Osteocyte (in vitro differentiated cells): ENCODE measurements around the gene POMGNT1. TPM values are rescaled to one million over a fixed set of nuclear protein-coding genes. Genes with fewer than 3 reads are reported as not detected.

ENCODE experiments used
- DNase-seq: peaks from one replicate; pipeline ENCODE4 v3.0.0; 2021; ENCODE audit warnings: mixed read lengths; ENCODE audit not compliant: unreplicated experiment; ENCODE audit errors: extremely low spot score
- H3K27ac Mint-ChIP-seq: one replicate; pipeline ENCODE4 v1.8.0; 2021; ENCODE audit warnings: mild to moderate bottlenecking, mixed read lengths; ENCODE audit not compliant: unreplicated experiment
- H3K27me3 Mint-ChIP-seq: one replicate; pipeline ENCODE4 v1.8.0; 2021; ENCODE audit warnings: mixed read lengths; ENCODE audit not compliant: unreplicated experiment
- H3K36me3 Mint-ChIP-seq: one replicate; pipeline ENCODE4 v1.8.0; 2021; ENCODE audit warnings: mixed read lengths; ENCODE audit not compliant: unreplicated experiment
- H3K4me1 Mint-ChIP-seq: one replicate; pipeline ENCODE4 v1.8.0; 2021; ENCODE audit warnings: mixed read lengths; ENCODE audit not compliant: unreplicated experiment
- H3K4me3 Mint-ChIP-seq: one replicate; pipeline ENCODE4 v1.8.0; 2021; ENCODE audit warnings: mild to moderate bottlenecking, moderate library complexity, mixed read lengths; ENCODE audit not compliant: unreplicated experiment
- H3K9me3 Mint-ChIP-seq: one replicate; pipeline ENCODE4 v1.8.0; 2021; ENCODE audit warnings: mixed read lengths; ENCODE audit not compliant: unreplicated experiment
- CTCF ChIP-seq: fragments of 200-600 bp; sonication (generic); IDR thresholded peaks from 2 replicates; pipeline ENCODE4 v1.5.0; 2021; ENCODE audit warnings: antibody characterized with exemption, mild to moderate bottlenecking, moderate library complexity
- total RNA-seq: library from RNA; stranded (reverse); gene quantifications from 2 replicates; pipeline ENCODE4 v1.2.1, GENCODE V29; 2021

POMGNT1 gene
- total RNA-seq, 1 donor from 2014 or later = 88.9 TPM

- Mint-ChIP-seq H3K4me1 (peaks cover 11% of the 10 kb centered on the region), H3K27me3 (peaks cover 2% of the 10 kb centered on the region), H3K27ac (no peak overlapping the region), H3K36me3 (no peaks in the 10 kb centered on the region), H3K4me3 (no peak overlapping the region), H3K9me3 (no peaks in the 10 kb centered on the region)
- DNase-seq = no peak
- no peak for TF ChIP-seq CTCF
These were observed 28.3 kb downstream of the POMGNT1 start for GRCh38 chr1:46169811-46170454.

GRCh38 chr1:46168477-46168876, 29.8 kb downstream of the POMGNT1 start:
- Mint-ChIP-seq H3K27ac (no peak overlapping the region), H3K27me3 (peaks cover 2% of the 10 kb centered on the region), H3K36me3 (no peaks in the 10 kb centered on the region), H3K9me3 (no peaks in the 10 kb centered on the region), H3K4me1 (peaks cover 11% of the 10 kb centered on the region), H3K4me3 (no peak overlapping the region)
- DNase-seq = no peak
- TF ChIP-seq CTCF = no peak

GRCh38 chr1:46166521-46167462, 31.4 kb downstream of the POMGNT1 start:
- H3K4me3 Mint-ChIP-seq = no peak overlapping the region
- H3K9me3 Mint-ChIP-seq = no peaks in the 10 kb centered on the region
- no peak for TF ChIP-seq CTCF
- H3K27me3 Mint-ChIP-seq = peaks cover 2% of the 10 kb centered on the region
- DNase-seq = no peak
- H3K4me1 Mint-ChIP-seq = peaks cover 6% of the 10 kb centered on the region
- H3K36me3 Mint-ChIP-seq = no peaks in the 10 kb centered on the region
- no peak overlapping the region for H3K27ac Mint-ChIP-seq

GRCh38 chr1:46160212-46160611, 38.0 kb downstream of the POMGNT1 start:
- Mint-ChIP-seq H3K4me1 (no peaks in the 10 kb centered on the region), H3K36me3 (no peaks in the 10 kb centered on the region), H3K9me3 (no peaks in the 10 kb centered on the region), H3K27me3 (no peaks in the 10 kb centered on the region), H3K4me3 (no peak overlapping the region), H3K27ac (no peak overlapping the region)
- DNase-seq = no peak
- TF ChIP-seq CTCF = no peak

GRCh38 chr1:46159516-46159915, 38.7 kb downstream of the POMGNT1 start:
- Mint-ChIP-seq H3K9me3 (peaks cover 3% of the 10 kb centered on the region), H3K36me3 (no peaks in the 10 kb centered on the region)
- no peak for DNase-seq

More at GRCh38 chr1:46159516-46159915, 38.7 kb downstream of the POMGNT1 start:
- no peak for TF ChIP-seq CTCF
- Mint-ChIP-seq H3K27me3 (no peaks in the 10 kb centered on the region), H3K4me1 (no peaks in the 10 kb centered on the region), H3K4me3 (no peak overlapping the region), H3K27ac (no peak overlapping the region)
